CD4-positive, alpha-beta T cell treated with Interleukin-6 at 100 ng/mL for 8 hours (primary cell): ENCODE measurements around the gene SEC14L2.

Experiments
- DNase-seq: peaks from one replicate; pipeline ENCODE4 v3.0.0-alpha.2; 2020; ENCODE audit warnings: mixed read lengths, low spot score

Gene SEC14L2

DNA sequence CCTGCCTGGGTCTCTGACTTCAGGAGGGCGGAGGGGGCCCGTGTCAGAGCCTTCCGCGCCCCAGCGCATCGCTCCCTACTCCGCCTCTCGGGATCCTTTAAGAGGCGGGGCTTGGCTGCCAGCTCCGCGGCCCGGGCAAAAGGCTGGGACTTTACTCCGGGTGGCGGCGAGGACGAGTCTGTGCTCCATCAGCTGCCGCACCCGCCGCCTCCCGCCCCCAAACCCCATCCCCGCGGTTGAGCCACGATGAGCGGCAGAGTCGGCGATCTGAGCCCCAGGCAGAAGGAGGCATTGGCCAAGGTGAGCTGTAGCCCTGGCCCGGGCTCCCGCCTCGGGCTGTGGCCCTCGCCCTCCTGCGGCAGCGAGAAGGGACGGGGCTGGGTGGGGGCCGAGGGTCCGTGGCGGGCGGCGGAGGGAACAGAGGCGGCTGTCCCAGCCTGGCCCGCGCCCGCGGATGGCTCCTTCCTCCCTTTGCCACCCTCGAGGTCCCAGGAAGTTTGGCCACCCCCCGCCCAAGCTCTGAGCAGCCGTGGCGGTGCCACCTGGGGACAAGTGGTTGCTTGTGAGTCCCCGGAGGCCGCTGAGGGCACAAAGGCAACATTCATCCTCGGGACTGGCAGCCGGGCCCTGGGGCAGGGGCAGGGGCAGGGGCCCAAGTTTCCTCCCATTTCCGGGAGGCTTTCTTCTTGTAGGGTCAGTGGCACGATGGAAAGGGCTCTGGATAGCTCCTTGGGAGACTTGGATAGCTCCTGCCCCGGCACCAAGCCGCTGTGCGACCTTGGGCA lies at the start of gene SEC14L2:
Gene SEC14L2 (plus strand): TSS at position 148 of the 785 bp plus-strand sequence. CDS start 99 bp downstream, at position 247.
- peak; percentile 39 for DNase-seq

DNA sequence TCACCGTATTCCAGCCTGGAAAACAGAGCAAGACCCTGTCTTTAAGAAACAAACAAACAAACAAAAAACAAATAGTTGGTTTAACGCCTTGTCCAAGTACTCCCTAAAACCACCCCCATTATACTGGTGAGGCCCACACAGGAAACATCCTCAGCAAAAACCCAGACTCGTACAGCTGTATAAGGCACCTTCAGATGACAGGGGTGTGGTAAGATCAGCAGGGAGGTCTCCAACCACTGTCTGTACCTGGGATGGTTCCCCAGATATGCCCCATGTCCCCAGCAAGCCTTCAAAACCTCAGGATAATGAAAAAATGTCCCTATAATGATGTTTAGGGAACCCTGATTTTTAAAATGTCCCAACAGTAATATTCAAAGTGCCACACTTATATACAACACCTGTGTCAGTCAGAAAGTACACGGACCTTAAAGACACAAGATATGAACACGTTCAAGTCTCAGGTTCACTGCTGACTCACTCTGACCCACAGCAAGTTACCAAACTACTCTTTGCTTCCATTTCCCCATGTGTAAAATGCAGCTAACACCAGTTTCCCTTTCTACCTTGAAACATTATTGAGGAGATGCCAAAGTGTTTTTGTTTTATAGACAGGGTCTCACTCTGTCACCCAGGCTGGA lies 49.4 kb upstream of the SEC14L2 start:
- no peak for DNase-seq

- no peak for DNase-seq
Observed at GRCh38 chr22:30348404-30348803, 48.4 kb upstream of the SEC14L2 start.

DNA sequence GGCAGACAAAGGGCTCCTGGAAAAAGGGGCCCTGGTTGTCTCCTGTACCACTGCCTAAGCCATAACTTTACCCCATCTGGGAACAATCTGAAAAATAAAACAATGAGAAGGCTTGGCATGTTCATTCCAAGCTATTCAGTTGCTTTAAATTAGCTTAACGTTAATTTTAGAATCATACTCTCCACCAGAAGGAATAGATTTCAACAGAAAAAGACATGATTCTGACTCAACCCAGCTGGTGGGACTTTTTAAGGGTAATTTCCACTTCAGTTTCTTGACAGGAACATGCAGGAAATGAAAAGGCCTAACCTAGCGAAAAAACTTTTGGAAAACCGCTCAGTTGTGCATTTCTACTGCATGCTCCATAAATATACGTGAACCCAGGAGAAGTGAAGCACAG lies 48.0 kb upstream of the SEC14L2 start:
- DNase-seq, result no peak

DNA sequence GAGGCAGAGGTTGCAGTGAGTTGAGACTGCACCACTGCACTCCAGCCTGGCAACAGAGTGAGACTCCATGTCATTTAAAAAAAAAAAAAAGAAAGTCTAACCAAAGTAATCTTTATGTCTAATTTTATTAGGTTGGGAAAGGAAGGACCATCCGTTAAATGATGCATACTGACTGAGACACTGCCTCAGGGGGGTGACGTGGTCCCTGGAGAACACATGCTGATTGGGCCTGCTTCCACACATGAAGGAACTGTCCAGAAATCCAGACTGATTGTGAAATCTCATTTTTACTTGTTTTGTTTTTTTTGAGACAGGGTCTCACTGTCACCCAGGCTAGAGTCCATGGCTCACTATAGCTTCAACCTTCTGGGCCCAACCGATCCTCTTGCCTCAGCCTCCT lies 45.6 kb upstream of the SEC14L2 start:
- DNase-seq, result no peak

DNA sequence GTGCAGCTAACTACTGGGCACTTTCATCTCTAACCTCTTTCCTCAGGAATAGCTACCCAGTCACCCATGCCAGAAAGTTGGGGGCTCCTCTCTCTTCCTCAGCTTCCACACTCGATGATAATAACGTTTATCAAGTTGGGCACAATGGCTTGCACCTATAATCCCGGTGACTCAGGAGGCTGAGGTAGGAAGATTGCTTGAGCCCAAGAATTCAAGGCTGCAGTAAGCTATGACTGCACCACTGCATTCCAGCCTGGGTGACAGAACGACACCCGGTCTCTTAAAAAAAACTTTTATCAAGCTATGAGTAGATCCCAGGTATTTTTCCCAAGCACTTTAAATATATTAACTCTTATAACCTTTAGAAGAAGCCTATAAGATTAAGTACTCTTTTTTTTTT lies 42.2 kb upstream of the SEC14L2 start:
- no peak for DNase-seq

DNA sequence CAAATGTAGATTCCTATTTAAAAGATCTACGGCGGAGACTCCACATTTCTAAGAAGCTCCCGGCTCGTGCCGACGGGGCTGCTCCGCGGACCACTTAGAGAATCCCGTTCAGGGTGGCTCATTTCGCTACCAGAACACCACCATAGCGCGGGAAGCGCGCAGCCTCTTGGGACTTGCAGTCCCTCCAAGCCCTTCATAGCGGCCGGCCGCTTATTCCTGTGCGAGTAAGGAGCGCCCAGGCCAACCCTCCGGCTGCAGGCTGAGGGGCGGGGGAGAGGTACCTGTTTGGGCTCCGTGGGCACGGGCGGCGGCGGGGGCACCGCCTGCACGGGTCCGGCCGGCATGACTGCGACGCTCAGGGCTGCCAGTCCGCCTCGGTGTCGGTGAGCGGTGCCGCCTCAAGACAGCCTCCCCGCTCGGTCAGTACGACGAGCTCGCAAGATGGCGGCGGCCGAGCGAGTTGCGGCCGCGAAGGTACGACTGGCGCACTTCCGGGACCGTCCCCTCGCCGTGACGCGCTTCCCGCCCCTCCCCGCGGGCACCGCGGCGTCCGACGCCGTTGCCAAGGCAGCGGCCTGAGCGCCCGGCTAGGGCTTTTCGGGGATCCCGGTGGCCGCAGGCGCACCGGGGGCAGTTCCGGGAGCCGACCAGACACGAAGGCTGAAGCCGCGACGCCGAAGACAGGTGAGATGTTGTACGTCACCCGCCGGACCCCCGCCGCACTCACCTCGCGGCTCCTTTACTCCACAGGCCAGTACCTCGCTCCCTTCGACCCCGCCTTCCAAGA lies 40.2 kb upstream of the SEC14L2 start, which contains the start of the genes CCDC157 and SF3A1:
Gene CCDC157 (plus strand): TSS at position 559 of the 787 bp plus-strand sequence. CDS start 8,994 bp downstream, outside the sequence.
Gene SF3A1 (minus strand): TSS at position 446 of the 787 bp plus-strand sequence. CDS start 102 bp downstream, at position 344.
- DNase-seq, result peak; percentile 79

DNA sequence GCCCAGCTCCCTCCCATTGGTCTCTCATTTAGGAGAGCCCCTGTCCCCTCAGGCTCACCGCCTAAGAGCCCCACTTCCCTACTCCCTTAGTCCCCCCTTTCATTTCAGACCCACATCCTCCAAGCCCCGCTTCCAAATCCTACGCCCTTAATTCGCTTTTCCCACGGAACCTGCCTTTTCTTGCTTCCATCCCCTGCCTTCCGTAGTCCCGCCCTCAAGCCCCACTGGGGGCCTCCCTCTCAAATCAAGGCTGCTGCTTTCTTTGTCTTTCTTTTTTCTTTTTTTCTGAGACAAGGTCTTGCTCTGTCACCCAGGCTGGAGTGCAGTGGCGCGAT lies 39.6 kb upstream of the SEC14L2 start:
- no peak for DNase-seq

DNA sequence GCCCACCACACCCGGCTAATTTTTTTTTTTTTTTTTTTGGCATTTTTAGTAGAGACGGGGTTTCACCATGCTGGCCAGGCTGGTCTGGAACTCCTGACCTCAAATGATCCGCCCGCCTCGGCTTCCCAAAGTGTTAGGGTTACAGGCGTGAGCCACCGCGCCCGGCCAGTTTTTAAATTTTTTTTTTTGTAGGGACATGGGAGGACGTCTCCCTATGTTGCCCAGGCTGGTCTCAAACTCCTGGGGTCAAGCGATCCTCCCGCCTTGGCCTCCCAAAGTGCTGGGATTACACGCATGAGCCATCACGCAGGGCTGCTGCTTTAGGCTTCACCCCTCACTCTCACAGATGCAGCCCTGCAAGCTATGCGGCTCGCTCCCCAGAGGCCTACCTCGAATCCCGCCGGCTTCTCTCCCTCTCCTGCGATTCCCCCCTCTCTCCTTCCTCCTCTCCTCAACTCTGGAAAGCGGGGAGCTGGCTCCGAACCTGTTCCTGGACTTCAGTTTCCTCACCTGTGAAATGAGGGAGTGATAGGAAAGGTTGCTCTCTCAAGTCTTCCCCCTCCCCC lies 39.1 kb upstream of the SEC14L2 start:
- DNase-seq, result no peak

GRCh38 chr22:30358541-30358940 lies 38.3 kb upstream of the SEC14L2 start:
- no peak for DNase-seq

- no peak for DNase-seq
Observed at GRCh38 chr22:30361916-30362650, 34.7 kb upstream of the SEC14L2 start.

DNA sequence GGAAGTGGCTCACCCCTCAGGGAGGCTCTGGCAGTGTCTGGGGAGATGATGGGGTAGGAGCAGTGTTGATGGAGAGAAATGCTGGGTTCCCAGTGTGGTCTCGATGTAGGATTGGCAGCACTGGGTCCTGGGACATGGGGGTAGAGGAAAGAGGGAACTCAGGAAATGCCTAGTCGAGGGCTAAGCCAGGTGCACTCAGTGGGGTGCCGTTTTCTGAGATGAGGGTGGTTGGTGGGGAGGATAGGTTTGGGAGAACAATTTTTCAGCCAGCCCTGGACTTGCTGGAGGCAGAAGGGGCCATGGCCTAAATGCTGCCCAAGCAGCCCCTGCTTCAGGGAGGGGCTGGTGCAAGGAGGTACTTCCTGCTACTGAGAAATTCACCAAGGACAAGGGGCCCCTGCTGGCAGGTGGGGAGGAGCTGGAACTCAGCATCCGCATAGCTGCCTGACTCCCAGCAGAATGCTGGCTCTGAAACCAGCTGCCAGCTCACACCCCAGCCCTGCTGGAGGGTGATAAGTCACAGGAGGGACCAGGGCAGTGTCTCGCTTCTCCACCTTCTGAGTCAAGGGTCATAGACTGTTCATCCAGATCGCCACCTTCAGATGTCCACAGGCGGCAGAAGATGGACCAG lies 34.1 kb upstream of the SEC14L2 start:
- DNase-seq, result no peak

GRCh38 chr22:30365891-30366290 lies 30.9 kb upstream of the SEC14L2 start:
- DNase-seq, result no peak

- no peak for DNase-seq
Observed at GRCh38 chr22:30368420-30368819, 28.4 kb upstream of the SEC14L2 start.

- no peak for DNase-seq
Observed at GRCh38 chr22:30370641-30371230, 26.1 kb upstream of the SEC14L2 start.

DNA sequence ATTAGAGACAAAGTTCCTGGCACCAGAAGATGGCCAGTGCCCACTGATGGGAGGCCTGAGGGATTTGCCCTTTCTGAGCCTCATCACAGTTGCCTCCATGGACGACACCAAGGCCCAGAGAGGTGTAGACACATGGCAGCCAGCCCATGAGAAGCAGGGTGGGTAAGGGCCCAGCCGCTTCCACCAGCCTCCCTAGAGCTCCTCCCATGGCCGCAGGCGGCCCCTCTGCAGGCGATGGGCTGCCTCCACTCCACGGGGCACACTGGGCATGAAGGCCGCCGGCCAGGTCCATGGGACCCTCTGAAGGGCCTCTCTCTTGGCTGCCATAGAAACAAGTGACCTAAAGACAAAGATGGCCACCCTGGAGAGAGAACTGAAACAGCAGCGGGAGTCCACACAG lies 25.5 kb upstream of the SEC14L2 start:
- no peak for DNase-seq

GRCh38 chr22:30371981-30372380 lies 24.8 kb upstream of the SEC14L2 start:
- no peak for DNase-seq

GRCh38 chr22:30372915-30373314 lies 23.9 kb upstream of the SEC14L2 start:
- no peak for DNase-seq

DNA sequence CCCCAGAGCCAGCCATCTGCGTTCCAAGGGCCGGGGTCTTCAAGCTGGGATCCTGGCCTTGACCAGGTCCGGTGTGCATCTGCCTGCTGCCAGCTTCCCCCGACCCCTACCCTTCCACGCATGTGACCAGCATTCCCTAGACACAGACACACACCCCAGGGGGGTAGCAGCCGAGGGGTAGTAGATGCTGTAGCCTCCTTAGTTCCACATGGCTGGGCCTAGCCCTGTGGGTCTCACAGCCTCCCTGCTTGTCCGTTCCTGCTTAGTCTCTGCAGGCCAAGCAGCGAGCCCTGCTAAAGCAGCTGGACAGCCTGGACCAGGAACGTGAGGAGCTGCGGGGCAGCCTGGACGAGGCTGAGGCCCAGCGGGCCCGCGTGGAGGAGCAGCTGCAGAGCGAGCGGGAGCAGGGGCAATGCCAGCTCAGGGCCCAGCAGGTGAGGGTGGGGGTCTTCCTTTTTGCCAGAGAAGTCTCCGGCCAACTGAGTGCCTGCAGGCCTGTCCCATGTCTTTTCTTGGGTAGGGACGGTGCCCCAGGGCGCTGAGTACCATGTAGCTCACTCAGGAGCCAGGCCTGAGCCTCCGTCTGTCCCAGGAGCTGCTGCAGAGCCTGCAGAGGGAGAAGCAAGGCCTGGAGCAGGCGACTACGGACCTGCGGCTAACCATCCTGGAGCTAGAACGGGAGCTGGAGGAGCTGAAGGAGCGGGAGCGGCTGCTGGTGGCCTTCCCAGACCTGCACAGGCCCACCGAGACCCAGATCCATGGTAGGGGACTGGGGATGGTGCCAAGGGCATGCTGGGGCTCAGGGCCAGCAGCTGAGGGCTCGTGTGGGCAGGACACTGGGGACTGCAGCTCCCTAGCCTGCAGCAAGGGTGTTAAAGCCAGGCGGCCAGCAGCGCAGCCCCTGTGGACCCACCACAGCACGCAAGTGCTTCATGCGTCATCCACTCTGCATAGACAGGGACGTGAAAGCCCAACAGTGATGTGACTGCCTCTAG lies 23.2 kb upstream of the SEC14L2 start:
- DNase-seq, result no peak
